Skeletal muscle satellite cell (primary cell): ENCODE data around the gene SHROOM4. TPM values are rescaled to one million over a fixed set of nuclear protein-coding genes. Genes with fewer than 3 reads are reported as not detected.

Experiments used
- H3K27me3 ChIP-seq: 2 replicates; pipeline ENCODE4 v1.7.0; 2013; ENCODE audit warnings: low read length; ENCODE audit not compliant: control insufficient read depth, insufficient read depth
- H3K36me3 ChIP-seq: 2 replicates; pipeline ENCODE4 v1.7.0; 2013; ENCODE audit warnings: mild to moderate bottlenecking, control low read depth, low read length; ENCODE audit not compliant: insufficient read depth
- H3K4me1 ChIP-seq: 2 replicates; pipeline ENCODE4 v1.7.0; 2013; ENCODE audit warnings: low read length; ENCODE audit not compliant: control insufficient read depth, insufficient read depth
- H3K4me2 ChIP-seq: 2 replicates; pipeline ENCODE4 v1.7.0; 2013; ENCODE audit warnings: mild to moderate bottlenecking, low read length
- H3K4me3 ChIP-seq: 2 replicates; pipeline ENCODE4 v1.7.0; 2013; ENCODE audit warnings: low read length
- H3K9ac ChIP-seq: 2 replicates; pipeline ENCODE4 v1.7.0; 2013; ENCODE audit warnings: mild to moderate bottlenecking, low read depth, low read length, moderate library complexity
- H3K9me3 ChIP-seq: replicated peaks from 2 replicates; pipeline ENCODE4 v1.7.0; 2013; ENCODE audit warnings: mild to moderate bottlenecking, control low read depth, low read length
- small RNA-seq: library from RNA; depleted of rRNA; stranded (forward); fragments of <200 nt; gene quantifications from one replicate; pipeline ENCODE3, GENCODE V24; 2012

Gene SHROOM4

GRCh38 chrX:50565718-50566117, 248.3 kb downstream of the SHROOM4 start:
- Histone ChIP-seq H3K36me3 (no peaks in the 10 kb centered on the region), H3K4me2 (no peak overlapping the region), H3K4me3 (no peak overlapping the region), H3K4me1 (no peaks in the 10 kb centered on the region), H3K9me3 (no peaks in the 10 kb centered on the region), H3K9ac (no peak overlapping the region), H3K27me3 (peaks cover 5% of the 10 kb centered on the region)

Small RNAs within 50 kb of the gene (small RNA-seq; reads per million reads assigned to genes)
- gene RNU6-935P, result not detected
